Stimulated activated CD8-positive, alpha-beta memory T cell treated with anti-CD3 and anti-CD28 coated beads, Interleukin-2, amount 100 ng/mL, for 1 hour (primary cell): ENCODE measurements around the gene ARL5B.
"Not testable (repeated sequence)": the region's sequence is repeated elsewhere in the genome, so short reads cannot be mapped to it uniquely, and the experiment has no call there.

ENCODE experiments used
- DNase-seq, 2 donors: peaks; one replicate each; pipeline ENCODE4 v3.0.0-alpha.2; 2020; ENCODE audit warnings: low read depth in 2 of 2

The ARL5B gene, protein sequence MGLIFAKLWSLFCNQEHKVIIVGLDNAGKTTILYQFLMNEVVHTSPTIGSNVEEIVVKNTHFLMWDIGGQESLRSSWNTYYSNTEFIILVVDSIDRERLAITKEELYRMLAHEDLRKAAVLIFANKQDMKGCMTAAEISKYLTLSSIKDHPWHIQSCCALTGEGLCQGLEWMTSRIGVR

DNA sequence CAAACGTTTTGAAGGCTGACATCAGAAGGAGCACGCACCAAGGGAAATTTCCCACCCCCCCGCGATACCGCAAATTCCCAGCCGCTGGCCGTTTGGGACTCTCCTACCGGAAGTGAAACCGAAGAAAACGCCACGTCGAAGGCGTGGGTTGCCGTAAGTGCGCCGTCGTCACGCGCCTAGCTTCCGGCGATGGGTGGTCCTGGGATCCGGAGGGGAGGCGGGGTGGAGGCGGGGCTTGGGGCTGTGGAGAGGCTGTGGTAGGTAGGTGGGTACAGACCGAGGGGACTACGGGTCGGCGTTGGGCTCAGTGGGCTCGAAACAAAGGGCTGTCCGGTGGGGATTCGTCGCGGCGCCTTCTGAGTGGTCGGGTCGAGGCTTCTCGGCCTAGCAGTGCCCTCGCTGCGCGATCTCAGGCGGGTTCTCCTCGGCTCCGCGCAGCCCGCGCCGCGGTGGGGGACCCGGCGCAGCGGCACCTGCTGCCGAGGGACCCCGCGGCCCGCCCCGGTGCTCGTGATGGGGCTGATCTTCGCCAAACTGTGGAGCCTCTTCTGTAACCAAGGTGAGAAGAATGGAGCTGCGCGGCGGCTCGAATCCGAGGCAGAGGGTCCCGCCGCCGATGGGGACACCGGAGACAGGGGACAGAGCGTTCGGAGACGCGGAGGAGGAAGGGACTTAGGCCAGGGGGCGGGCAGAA is at the start of gene ARL5B:
TSS of gene ARL5B (plus strand) at position 307 of the 694 bp plus-strand sequence. CDS start at position 514, 207 bp downstream.
- DNase-seq = peak; percentile 93 to 96

DNA sequence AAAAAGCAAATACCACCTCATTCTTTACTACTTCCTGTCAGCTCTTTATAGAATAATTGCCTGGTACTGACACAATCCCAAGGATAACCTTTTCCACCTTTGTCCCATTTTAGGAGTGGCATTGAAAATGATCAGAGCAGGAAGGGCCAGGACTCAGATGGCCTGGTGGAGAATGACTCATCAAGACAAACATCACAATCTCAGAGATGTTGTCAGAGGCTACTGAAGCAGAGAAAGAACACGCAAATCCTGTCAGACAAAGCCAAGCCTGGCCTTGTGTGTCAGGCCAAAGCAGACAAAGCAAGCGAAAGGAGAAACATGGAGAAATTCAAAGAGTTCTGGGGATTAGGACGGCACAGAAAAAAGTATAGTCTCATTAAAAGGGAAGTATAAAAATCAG is 48.7 kb upstream of the ARL5B start:
- DNase-seq = no peak

DNA sequence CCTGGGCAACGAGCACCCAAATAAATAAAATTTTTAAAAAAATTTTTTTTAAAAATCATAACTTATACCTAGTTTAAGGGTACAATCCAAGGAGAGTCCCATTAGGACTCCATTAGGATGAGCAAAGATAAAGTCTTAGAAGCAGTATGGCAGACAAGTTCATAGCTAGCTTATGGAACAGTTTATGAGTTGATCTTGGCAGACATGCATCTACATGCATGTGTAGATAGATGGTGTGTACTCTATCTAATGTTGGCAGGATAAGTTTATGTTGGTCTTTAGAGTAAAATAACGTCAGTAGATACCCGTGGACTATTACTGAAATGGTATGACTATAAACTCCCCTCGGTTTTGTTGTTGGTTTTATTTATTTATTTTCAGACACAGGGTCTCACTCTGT is 48.1 kb upstream of the ARL5B start:
- no peak for DNase-seq

DNA sequence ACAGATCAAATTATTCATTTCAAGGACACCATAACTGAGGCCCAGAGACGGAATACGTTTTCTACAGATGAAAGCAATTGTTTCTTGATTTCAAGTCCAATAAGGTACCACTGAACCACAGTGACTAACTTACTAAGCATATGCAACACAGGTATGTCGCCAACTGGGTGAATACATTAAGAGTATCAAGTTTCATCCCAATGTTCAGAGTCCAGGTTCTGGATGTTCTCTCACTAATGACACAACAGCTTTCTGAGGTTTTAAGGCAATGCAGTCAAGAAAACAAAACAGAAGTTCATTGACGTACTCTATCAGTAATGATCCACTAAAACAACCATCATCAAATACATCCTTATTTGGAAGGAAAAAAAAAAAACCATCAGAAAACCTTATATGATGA is 43.6 kb upstream of the ARL5B start:
- DNase-seq = no peak

DNA sequence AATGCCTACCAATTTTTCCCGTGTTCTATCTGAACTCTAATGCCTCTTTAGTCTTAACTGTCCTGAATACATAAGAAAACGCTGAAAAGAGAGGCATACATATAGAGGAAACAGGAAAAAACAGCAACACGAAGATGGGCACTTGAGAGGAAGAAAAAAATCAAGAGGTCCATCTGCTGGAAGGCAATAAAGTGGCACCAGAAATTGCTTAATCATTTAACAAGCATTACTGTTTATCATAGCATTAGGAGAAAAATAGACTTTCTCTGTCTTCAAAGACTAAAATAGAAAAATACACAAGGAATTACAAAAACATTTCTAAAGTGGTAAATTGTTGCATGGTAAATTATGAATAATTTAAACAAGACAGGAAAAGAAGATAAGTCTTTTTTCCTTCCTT is 42.9 kb upstream of the ARL5B start:
- DNase-seq = no peak

DNA sequence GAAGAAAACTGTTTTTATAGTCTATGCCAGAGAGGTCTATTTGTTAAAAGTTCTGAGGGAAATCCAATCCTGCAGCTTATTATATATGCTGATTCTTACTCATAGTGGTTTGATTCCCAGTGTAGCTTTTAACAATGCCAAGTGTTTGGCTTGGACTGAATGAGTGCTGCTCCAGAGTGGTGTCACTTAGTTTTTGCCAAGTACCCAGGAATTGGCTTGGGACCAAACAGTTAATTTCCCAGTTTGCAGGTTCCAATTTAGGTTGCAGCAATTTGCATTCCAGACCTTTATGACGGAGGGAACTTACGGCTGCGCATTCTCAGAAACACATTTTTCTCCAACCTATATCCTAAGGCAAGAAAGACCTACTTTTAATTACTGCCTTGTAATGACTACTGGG is 40.2 kb upstream of the ARL5B start:
- DNase-seq = no peak

DNA sequence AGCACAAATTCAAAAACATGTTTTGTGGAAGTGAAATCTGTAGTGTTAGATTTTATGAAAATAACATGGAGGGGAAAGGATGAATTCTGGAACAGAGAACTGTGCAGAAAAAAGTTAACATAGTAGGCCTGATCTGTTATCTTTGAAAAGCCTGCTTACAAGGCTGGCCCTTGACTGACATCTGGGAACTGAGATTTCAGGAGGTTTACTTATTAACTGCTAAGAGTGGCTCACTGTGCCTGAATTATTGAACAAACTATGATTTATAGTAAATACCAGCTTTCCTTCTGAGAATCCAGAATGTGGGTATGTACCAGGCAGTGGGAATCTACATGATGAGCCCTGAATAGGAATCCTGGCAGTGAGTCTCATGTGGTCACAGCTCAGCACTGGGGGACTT is 38.4 kb upstream of the ARL5B start:
- DNase-seq = no peak

DNA sequence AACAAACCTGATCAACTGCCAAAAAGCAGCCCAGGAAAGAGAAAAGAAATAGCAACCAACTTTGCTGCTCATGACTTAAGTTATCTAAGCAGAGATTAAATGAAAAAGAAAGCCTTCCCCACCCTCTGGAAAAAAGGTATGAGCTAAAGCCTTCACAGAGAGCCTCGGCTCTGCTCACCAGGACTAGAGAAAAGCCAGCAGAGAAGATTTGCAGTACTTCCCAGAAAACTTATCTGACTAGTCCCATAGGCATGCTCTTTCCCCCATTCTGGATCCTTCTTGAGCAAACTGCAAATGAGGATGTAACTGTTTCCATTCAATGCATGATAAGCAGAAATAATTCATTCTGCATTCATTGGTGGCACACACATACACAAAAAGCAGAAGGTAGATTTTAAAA is 35.6 kb upstream of the ARL5B start:
- DNase-seq = not testable (repeated sequence)

DNA sequence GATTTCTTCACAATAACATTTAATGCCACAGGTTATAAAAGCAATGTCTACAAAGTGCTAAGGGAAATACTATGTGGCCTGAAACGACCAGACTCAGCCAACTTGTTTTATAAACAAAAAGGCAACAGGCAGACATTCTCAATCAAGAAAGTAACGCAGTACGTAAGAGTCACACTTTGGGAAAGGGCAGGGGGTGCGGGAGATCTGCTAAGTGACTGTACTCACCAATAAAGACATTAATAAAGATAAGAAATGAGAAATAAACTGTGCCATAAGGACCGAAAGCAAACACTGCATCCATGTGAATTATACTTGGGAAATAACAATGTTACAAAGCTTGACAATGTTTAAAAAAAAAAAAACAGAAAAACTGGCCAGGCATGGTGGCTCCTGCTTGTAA is 33.3 kb upstream of the ARL5B start:
- DNase-seq = no peak

DNA sequence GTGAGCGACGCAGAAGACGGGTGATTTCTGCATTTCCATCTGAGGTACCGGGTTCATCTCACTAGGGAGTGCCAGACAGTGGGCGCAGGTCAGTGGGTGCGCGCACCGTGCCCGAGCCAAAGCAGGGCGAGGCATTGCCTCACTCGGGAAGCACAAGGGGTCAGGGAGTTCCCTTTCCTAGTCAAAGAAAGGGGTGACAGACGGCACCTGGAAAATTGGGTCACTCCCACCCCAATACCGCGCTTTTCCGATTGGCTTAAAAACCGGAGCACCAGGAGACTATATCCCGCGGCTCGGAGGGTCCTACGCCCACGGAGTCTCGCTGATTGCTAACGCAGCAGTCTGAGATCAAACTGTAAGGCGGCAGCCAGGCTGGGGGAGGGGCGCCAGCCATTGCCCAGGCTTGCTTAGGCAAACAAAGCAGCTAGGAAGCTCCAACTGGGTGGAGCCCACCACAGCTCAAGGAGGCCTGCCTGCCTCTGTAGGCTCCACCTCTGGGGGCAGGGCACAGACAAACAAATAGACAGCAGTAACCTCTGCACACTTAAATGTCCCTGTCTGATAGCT is 31.7 kb upstream of the ARL5B start:
- peak; percentile 40 to 56 for DNase-seq

DNA sequence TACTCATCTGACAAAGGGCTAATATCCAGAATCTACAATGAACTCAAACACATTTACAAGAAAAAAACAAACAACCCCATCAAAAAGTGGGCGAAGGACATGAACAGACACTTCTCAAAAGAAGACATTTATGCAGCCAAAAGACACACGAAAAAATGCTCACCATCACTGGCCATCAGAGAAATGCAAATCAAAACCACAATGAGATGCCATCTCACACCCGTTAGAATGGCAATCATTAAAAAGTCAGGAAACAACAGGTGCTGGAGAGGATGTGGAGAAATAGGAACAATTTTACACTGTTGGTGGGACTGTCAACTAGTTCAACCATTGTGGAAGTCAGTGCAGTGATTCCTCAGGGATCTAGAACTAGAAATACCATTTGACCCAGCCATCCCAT is 26.7 kb upstream of the ARL5B start:
- DNase-seq = not testable (repeated sequence)

DNA sequence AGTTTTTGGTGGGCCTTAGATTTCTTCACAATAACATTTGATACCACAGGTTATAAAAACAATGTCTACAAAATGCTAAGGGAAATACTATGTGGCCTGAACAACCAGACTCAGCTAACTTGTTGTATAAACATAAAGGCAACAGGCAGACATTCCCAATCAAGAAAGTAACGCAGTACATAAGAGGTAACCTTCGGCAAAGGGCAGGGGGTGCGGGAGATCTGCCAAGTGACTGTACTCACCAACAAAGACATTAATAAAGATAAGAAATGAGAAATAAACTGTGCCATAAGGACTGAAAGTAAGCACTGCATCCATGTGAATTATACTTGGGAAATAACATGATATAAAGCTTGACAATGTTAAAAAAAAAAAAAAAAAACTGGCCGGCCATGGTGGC is 23.2 kb upstream of the ARL5B start:
- DNase-seq = no peak

DNA sequence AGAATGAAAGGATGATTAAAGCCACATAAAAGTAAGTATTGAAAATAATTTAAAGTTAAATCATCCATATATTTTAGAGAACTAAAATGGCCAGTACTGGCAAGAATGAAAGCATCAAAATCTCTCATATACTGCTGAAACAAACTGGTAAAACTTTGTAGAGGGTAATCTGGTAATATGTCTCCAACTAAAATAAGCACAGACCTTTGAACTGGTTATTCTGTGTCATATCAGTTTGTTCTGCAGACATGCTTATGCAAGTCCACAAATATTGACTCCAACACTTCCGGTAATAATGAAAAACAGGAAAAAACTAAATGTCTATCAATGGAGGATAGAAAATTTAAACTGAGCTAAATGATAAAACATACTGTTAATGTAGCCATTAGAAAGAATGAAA is 21.8 kb upstream of the ARL5B start:
- DNase-seq = not testable (repeated sequence)

DNA sequence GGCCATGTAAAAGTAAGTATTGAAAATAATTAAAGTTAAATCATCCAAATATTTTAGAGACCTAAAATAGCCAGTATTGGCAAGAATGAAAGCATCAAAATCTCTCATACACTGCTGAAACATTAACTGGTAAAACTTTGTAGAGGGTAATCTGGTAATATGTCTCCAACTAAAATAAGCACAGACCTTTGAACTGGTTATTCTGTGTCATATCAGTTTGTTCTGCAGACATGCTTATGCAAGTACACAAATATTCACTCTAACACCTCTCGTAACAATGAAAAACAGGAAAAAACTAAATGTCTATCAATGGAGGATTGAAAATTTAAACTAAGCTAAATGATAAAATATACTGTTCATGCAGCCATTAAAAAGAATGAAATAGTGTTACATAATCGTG is 19.5 kb upstream of the ARL5B start:
- DNase-seq = not testable (repeated sequence)

DNA sequence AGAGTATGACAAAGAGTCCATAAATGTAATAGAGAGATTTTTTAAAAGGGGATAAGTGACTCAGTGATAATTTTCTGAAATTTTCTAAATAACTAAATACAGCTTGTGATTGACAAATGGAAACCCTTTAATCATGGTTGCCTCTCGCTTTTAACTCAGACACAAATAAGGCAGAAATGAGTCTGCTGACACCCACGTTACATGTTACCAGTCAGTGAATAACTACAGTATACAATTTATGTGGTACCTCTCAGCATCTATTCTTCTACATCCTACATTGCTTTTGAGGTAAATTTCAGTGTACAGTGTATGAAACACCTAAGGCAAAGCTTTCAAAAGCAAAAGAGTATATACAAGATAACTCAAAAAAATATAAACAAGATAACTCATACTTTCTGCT is 12.1 kb upstream of the ARL5B start:
- no peak for DNase-seq

DNA sequence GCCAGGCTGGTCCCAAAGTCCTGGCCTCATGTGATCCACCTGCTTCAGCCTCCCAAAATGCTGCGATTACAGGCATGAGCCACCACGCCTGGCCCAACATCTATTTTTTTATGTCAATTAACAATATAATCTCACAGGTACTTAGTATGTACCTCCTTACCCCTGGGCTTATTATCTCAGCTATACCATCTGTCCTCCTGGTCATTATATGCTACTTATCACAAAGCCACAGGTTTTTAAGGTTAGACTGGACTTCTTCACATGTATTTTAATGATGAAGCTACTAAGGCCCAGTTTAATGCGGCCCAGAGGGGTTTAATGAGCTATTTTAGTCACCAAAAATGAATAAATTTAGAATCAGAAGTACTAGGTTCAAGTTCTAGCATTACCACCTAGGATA is 11.3 kb upstream of the ARL5B start:
- DNase-seq = no peak

DNA sequence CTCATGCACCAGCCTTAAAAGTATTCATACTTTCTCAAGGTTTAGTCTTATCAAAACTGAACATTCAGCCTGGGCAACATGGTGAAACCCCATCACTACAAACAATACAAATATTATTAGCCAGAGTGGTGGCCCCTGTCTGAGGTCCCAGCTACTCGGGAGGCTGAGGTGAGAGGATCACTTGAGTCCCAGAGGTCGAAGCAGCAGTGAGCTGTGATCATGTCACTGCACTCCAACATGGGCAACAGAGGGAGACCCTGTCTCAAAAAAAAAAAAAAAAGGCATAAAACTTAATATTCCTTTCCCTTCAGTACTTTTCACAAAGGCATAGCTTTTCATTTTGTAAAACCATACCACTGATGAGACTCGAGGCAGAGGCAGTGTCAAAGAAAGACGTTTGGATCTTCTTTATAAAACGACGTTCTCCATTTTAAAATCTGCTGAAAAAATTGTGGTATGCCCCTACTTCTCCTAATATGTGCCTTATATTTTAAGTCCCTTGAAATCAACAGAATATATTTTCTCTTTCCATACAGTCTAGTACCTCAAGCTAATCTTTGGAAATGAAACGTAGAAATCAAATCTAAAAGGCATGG is 9.8 kb upstream of the ARL5B start:
- DNase-seq = no peak

DNA sequence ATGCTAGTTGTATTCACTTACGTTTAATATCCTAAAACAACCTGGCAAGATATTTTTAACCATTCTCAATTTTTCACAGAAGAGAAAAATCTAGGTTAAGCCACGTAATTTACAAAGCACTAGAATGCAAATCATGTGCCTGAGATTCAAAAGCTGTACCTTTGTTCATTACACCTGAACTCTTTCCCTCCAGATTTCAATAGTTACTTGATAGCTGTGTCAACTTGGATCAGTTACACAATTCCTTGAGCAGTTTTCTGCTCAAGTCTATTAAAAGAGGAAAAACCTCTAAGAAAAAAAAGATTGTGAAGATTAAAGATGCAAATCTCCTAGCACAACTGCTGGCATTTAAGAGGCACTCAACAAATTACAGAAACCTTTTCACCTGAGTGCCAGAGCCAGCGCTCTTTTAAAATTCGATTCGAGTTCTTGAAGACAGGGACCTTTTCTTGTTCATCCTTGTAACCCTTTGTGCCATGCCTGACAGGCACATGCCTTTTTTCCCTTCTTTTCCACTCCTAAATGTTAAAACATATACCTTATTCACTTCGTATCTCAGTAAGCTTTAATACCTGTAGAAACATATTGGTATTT is 8.7 kb upstream of the ARL5B start:
- DNase-seq = no peak

DNA sequence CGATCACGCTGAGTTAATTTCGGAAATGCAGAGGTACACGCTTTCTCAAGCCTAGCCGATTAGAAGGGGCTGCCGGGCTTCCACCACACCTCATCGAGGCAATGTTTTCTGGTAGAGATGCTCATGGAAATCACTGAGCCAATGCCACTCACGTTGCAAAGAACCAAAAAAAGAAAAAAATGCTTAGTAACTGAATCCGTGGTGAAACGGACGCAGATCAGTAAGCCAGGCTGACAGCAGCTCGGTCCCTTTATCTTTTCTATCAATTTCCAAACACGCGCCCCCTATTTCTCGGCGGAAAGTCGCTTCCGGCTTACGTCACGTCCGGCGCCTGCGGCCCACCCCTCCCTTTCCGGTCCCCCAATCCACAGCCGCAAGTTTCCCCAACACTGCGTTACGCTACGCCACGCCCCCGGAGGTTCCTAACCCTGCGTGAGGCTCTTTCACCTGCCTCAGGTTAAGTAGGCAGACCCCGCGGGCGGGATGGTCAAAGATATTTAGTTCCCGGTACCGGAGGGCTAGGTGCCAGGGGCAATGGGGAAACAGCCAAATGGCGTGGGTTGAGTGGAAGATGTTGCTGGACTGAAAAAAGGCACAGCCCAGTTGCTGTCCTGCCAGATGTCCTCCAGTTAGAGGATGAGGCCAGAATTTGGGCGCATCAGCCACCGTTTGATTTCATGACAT is 7.8 kb upstream of the ARL5B start, which contains the start of gene NSUN6:
TSS of gene NSUN6 (minus strand) at position 264 of the 684 bp plus-strand sequence. CDS start 384 bp downstream, outside the sequence.
- DNase-seq = peak; percentile 92 to 94

DNA sequence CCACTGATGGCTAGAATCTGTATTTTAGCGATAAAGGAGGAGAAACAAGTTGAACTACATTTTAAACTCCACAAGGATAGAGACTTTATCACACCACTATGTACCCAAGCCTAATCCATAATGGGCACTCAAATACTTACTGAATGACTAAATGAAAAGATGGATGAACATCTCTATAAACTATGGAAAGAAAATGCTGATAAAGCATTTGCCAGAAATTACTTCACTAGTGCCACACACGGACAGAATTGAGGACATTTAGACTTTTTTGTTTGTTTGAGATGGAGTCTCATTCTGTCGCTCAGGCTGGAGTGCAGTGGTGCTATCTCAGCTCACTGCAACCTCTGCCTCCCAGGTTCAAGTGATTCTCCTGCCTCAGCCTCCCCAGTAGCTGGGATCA is 6.1 kb upstream of the ARL5B start:
- no peak for DNase-seq

DNA sequence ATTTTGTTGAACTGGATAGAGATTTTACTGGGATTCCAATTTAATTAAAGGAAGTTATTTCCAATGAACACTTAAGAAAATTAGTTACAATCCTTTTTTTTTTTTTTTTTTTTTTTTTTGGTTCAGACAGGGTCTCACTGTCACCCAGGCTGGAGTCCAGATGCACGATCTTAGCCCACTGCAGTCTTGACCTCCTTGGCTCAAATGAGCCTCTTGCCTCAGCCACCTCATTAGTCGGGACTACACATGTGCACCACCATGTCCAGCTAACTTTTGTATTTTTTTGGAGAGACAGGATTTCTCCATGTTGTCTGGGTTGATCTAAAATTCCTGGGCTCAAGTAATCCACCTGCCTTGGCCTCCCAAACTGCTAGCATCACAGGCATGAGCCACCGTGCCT is 2.5 kb upstream of the ARL5B start:
- no peak for DNase-seq
